Gastrocnemius medialis (tissue), 4 donors: ENCODE data around the gene FMO4. TPM values are rescaled to one million over a fixed set of nuclear protein-coding genes. Genes with fewer than 3 reads are reported as not detected.

Experiments used
- ATAC-seq, 2 donors: fragments of 150-250 bp; one replicate each; pipeline ENCODE4 v1.9.1; 2016
- DNase-seq, 2 donors: peaks; one replicate each; pipeline ENCODE4 v3.0.0-alpha.2; 2019
- H3K27ac ChIP-seq, 4 donors: fragments of 200-600 bp; sonication (generic); 1 replicate in 1 of 4; 2 replicates in 3 of 4; pipeline ENCODE4 v1.5.1; 2016 to 2018; ENCODE audit warnings: mild to moderate bottlenecking in 2 of 4, moderate library complexity in 1 of 4
- H3K27me3 ChIP-seq, 3 donors: fragments of 200-600 bp; sonication (generic) in 2 of 3; 1 replicate in 1 of 3; 2 replicates in 2 of 3; pipeline versions ENCODE4 v1.5.1 to v1.6.0; 2016 to 2019; ENCODE audit warnings: mild to moderate bottlenecking in 1 of 3, moderate library complexity in 1 of 3
- H3K36me3 ChIP-seq, 2 donors: fragments of 200-600 bp; sonication (generic) in 1 of 2; one replicate each; pipeline ENCODE4 v1.5.1; 2017 to 2018
- H3K4me1 ChIP-seq, 2 donors: fragments of 200-600 bp; sonication (generic) in 1 of 2; one replicate each; pipeline ENCODE4 v1.5.1; 2016 to 2017; ENCODE audit warnings: mild to moderate bottlenecking in 2 of 2
- H3K4me3 ChIP-seq, 4 donors: fragments of 200-600 bp; sonication (generic) in 3 of 4; 1 replicate in 1 of 4; 2 replicates in 3 of 4; pipeline ENCODE4 v1.5.1; 2016 to 2019; ENCODE audit warnings: mild to moderate bottlenecking in 2 of 4
- H3K9me3 ChIP-seq, 3 donors: fragments of 200-600 bp; sonication (generic) in 2 of 3; 1 replicate in 1 of 3; 2 replicates in 2 of 3; pipeline ENCODE4 v1.5.1; 2016 to 2019
- CTCF ChIP-seq, 5 experiments: fragments of 450-650 bp in 3 of 5; fragments of 200-600 bp in 2 of 5; sonication (generic) in 2 of 5; IDR thresholded peaks in 4 of 5; conservative IDR thresholded peaks in 1 of 5; 1 replicate in 4 of 5; 2 replicates in 1 of 5; pipeline ENCODE4 v1.5.1; 2016 to 2019; ENCODE audit warnings: antibody characterized with exemption in 5 of 5, mild to moderate bottlenecking in 3 of 5, moderate library complexity in 3 of 5
- POLR2A ChIP-seq, 2 donors: fragments of 450-650 bp; IDR thresholded peaks; one replicate each; pipeline ENCODE4 v1.6.1; 2017; ENCODE audit warnings: antibody characterized with exemption in 2 of 2, mild to moderate bottlenecking in 2 of 2, moderate library complexity in 2 of 2
- in situ Hi-C, 4 donors: fragments of 200-750 bp; cut with MboI; loops; one replicate each; pipeline versions ENCODE4 v1.15.0 to v1.8.0; 2017; ENCODE audit warnings: low sequenced_read_pairs in 4 of 4
- intact Hi-C: fragments of 100-400 bp; cut with DNase I; formaldehyde crosslinking; loops from one replicate; pipeline ENCODE4 v1.15.1; 2023; ENCODE audit warnings: low total_unique reads
- total RNA-seq, 4 donors: library from RNA; depleted of rRNA; stranded (reverse); fragments of >200 nt; gene quantifications; one replicate each; pipeline versions ENCODE4 v1.1.0 to v1.2.3, GENCODE V29; 2016

The FMO4 gene
- total RNA-seq, 4 donors from 2014 or later = 0.36 to 2.9 (median 0.94) TPM

DNA sequence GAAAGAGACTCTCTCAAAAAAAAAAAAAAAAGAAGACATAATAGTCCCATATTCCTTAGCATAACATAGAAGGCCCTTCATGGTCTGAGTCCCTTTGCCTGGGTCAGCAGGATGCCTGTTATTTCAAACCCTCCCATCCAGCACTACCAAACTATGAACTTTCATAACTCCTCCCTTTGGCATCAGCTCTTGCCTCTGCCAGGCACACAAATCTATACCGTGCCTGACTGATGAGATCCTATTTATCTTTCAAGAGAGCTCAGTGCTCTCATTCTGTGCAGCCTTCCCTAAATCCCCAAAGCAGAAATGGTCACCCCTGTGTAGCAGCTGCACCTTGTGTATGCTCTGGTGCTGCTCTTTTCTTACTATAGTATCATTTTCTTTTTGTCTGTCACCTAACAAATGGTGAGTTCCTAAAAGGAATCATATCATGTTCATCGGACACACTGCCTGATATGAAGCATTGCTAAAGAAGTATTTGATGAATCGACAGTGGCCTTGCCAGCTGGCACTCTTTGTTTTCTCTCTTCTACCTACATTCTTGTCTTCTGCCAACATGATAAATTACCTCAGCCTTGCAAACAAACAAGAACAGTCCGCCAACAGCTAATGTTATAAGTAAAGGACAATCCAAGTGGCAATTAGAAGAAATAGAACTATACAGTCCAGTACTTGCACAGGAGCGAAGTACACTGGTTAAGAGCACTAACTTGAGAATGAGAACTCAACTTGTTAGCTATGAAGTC is 29.9 kb downstream of the FMO4 start:
- Histone ChIP-seq H3K27me3 (no peaks in the 10 kb centered on the region), H3K4me3 (no peak overlapping the region), H3K27ac (no peak overlapping the region), H3K4me1 (no peaks in the 10 kb centered on the region), H3K36me3 (no peaks in the 10 kb centered on the region), H3K9me3 (no peaks in the 10 kb centered on the region)
- TF ChIP-seq CTCF (IDR thresholded peaks at IDR 0.05 in 4 of 5, conservative IDR thresholded peaks at IDR 0.05 in 1 of 5) (no peak), POLR2A (IDR thresholded peaks at IDR 0.05) (no peak)
- ATAC-seq = no peak
- in situ Hi-C loops (no loop called here), intact Hi-C loops (no loop called here)
- no peak for DNase-seq

DNA sequence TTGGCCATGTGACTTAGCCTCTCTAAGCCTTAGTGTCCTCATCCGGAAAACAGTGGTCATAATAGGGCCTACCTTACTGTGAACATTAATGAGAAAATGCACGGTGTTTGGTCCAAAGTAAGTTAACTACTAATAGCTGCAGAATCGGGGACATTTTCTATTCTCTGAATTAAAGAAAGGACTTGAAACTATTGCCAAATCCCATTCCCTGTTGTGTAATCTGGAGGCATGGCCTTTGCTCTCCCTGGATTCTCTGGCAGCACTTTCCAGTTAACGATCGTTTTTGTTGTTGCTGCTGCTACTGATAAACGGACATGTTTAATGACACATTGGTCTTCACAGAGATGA is 30.5 kb downstream of the FMO4 start:
- no peak for ATAC-seq
- in situ Hi-C loops = no loop called here

DNA sequence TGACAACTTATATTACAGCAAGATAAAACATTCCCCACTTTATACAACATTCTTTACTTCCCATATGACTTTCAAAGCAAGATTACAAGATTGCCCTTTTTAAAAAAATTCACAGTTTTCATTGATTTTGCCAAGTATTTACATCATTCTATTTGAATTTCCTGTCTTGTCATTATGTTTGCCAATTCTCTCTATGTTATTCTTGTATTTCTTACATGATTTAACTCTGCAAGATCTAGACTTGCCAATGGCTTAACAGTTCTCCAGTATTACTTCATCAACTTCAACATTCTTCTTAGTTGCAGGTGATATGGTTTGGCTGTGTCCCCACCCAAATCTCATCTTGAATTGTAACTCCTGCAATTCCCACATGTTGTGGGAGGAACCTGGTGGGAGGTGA is 31.6 kb downstream of the FMO4 start:
- ATAC-seq = no peak
- H3K36me3 ChIP-seq = no peaks in the 10 kb centered on the region
- TF ChIP-seq CTCF (IDR thresholded peaks at IDR 0.05 in 4 of 5, conservative IDR thresholded peaks at IDR 0.05 in 1 of 5) = no peak
- no peak for TF ChIP-seq POLR2A (IDR thresholded peaks at IDR 0.05)
- no peaks in the 10 kb centered on the region for H3K9me3 ChIP-seq
- no peaks in the 10 kb centered on the region for H3K27me3 ChIP-seq
- intact Hi-C loops (no loop called here), in situ Hi-C loops (no loop called here)
- H3K4me3 ChIP-seq = no peak overlapping the region
- no peak for DNase-seq
- no peak overlapping the region for H3K27ac ChIP-seq
- no peaks in the 10 kb centered on the region for H3K4me1 ChIP-seq

More for the DNA sequence above, 30.5 kb downstream of the FMO4 start:
- Histone ChIP-seq H3K4me3 (no peak overlapping the region), H3K36me3 (no peaks in the 10 kb centered on the region), H3K9me3 (no peaks in the 10 kb centered on the region), H3K27ac (no peak overlapping the region), H3K27me3 (no peaks in the 10 kb centered on the region), H3K4me1 (no peaks in the 10 kb centered on the region)
- no peak for TF ChIP-seq POLR2A (IDR thresholded peaks at IDR 0.05)
- intact Hi-C loops = no loop called here
- no peak for DNase-seq

DNA sequence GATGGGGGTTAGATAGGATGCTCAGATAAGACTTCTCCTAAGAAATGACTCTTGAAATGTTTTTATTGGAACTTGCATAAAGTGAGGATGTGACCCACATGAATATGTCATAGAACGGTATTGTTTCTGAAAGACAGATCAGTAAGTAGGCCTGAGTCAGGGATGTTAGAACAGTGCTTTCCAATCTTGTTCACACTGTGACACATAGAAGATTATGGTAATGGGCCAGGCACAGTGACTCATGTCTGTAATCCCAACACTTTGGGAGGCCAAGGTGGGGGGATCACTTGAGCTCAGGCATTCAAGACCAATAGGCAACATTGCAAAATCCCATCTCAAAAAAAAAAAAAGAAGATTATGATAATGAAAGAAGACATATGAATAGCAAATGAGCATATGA is 32.9 kb downstream of the FMO4 start:
- H3K4me1 ChIP-seq = no peaks in the 10 kb centered on the region
- H3K4me3 ChIP-seq = no peak overlapping the region
- in situ Hi-C loops = no loop called here
- TF ChIP-seq CTCF (IDR thresholded peaks at IDR 0.05 in 4 of 5, conservative IDR thresholded peaks at IDR 0.05 in 1 of 5) (no peak), POLR2A (IDR thresholded peaks at IDR 0.05) (no peak)
- intact Hi-C loops = no loop called here
- H3K27me3 ChIP-seq = no peaks in the 10 kb centered on the region
- no peaks in the 10 kb centered on the region for H3K9me3 ChIP-seq
- H3K27ac ChIP-seq = no peak overlapping the region
- no peaks in the 10 kb centered on the region for H3K36me3 ChIP-seq
- DNase-seq (no peak), ATAC-seq (no peak)

GRCh38 chr1:171350594-171350993 is 36.6 kb downstream of the FMO4 start:
- H3K27me3 ChIP-seq = no peaks in the 10 kb centered on the region
- ATAC-seq (no peak), DNase-seq (no peak)
- no peaks in the 10 kb centered on the region for H3K4me1 ChIP-seq
- no peaks in the 10 kb centered on the region for H3K36me3 ChIP-seq
- no peaks in the 10 kb centered on the region for H3K9me3 ChIP-seq
- no peak overlapping the region for H3K27ac ChIP-seq
- intact Hi-C loops = no loop called here
- no peak overlapping the region for H3K4me3 ChIP-seq
- TF ChIP-seq POLR2A (IDR thresholded peaks at IDR 0.05) = no peak
- TF ChIP-seq CTCF (IDR thresholded peaks at IDR 0.05 in 4 of 5, conservative IDR thresholded peaks at IDR 0.05 in 1 of 5) = no peak
- in situ Hi-C loops = no loop called here
